OCI-M2 (cell line): ENCODE measurements around the gene PFAS.

Source experiments
- DNase-seq: peaks from one replicate; lab custom pipeline; 2025; ENCODE audit not compliant: unreplicated experiment; lab: John Stamatoyannopoulos, UW

Gene PFAS

DNA sequence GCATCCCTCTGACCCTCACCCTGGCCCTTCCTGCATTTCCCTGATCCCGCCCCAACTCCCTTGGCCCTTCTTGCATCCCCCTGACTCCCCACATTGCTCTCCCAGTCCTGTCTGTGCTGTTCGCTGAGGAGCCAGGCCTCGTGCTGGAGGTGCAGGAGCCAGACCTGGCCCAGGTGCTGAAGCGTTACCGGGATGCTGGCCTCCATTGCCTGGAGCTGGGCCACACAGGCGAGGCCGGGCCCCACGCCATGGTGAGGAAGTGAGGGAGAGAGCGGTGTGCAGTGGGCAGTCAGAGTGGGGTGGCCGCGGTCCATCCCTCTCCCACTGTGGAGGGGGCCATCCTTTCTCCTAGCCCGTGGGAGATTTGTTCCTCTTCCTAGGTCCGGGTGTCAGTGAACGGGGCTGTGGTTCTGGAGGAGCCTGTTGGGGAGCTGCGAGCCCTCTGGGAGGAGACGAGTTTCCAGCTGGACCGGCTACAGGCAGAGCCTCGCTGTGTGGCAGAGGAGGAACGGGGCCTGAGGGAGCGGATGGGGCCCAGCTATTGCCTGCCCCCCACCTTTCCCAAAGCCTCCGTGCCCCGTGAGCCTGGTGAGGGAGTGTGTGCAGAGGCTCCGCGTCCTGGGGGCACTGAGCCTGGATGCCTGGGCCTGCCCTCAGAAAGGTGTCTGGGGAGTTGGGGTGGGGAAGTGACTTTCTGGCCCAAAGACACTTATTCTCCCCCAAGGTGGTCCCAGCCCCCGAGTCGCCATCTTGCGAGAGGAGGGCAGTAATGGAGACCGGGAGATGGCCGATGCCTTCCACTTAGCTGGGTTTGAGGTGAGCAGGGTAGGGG is 17.8 kb downstream of the PFAS start:
- DNase-seq = no peak

DNA sequence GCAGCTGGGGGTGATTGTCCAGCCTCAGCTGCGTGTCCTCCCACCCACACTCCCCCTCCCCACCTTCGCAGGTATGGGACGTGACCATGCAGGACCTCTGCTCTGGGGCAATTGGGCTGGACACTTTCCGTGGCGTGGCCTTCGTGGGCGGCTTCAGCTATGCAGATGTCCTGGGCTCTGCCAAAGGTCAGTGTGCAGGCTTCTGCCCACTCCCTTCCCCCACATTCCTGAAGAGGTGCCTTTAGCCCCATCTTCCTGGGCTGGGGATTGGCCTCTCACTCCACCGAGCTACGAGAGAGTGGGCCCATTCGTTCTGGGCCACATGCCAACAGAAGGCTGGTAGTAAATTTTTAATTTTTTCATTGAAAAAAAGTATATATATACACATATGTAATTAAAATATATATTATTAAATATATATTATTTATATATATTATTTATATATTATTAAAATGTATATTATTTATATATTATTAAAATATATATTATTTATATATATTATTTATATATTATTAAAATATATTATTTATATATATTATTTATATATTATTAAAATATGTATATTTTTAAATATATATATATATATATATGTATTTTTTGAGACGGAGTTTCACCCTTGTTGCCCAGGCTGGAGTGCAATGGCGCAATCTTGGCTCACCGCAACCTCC is 18.5 kb downstream of the PFAS start:
- DNase-seq = no peak

DNA sequence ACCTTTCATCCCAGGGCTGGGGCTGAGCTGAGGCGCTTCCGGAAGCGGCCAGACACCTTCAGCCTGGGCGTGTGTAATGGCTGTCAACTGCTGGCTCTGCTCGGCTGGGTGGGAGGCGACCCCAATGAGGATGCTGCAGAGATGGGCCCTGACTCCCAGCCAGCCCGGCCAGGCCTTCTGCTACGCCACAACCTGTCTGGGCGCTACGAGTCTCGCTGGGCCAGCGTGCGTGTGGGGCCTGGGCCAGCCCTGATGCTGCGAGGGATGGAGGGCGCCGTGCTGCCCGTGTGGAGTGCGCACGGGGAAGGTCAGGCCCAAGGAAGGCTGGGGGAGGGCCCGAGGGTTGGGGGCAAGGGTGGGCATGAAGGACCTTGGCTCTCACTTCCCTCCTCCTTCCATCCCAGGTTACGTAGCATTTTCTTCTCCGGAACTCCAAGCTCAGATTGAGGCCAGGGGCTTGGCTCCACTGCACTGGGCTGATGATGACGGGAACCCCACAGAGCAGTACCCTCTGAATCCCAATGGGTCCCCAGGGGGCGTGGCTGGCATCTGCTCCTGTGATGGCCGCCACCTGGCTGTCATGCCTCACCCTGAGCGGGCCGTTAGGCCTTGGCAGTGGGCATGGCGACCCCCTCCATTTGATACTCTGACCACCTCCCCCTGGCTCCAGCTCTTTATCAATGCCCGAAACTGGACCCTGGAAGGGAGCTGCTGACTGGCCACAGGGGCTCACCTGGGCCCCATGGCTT is 19.6 kb downstream of the PFAS start:
- DNase-seq = no peak

DNA sequence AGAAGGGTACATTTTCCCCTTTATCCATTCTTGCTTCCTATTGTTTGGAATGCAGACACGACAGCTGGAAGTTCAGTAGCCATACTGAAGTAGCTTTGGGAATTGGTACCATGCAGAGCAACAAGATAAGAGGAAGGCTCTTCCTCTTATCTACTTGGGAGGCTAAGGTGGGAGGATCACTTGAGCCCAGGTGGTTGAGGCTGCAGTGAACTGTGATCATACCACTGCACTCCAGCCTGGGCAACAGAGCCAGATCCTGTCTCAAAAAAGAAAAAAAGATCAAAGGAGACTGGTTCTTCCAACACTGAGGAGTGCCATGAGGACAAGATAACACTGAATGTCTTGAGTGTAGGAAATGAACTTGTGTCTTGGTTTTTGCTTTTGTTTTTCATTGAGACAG is 23.3 kb downstream of the PFAS start:
- no peak for DNase-seq

DNA sequence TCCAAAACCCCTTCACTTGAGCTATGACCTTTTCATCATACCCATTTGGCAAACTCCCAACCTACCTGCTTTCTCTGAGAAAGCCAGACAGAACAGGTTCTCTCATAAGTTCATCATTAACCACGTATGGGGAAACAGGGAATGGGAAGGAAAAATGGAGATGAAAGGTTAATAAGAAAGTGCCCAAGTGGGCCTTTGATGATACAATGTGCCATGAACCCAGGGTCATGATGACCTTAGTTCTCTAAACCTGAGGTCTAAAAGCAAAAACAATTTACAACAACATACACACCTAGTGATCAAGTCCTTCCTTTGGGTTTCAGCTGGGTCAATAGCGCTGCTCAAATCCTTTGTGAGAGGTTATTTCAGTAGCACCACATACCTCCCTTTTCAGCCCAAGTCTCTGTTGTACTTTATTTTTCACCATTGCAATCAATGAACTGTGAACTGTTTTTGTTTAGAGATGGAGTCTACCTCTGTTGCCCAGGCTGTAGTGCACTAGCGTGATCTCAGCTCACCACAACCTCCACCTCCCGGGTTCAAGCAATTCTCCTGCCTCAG is 24.9 kb downstream of the PFAS start:
- no peak for DNase-seq

DNA sequence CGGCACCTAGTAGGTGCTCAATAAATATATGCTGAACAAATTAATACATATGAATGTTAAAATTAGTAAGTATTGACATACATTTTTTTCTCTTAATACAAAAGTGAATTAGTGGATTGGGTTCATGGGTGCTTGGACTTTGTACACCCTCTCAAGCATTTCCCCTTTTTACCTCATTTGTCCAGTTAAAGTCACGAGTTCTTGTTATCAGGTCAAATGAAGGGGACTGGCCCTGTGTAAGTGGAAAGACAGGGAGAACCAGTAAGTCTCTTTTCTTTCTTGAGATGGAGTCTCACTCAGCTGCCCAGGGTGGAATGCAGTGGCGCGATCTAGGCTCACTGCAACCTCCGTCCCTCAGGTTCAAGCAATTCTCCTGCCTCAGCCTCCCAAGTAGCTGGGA is 25.7 kb downstream of the PFAS start:
- no peak for DNase-seq

DNA sequence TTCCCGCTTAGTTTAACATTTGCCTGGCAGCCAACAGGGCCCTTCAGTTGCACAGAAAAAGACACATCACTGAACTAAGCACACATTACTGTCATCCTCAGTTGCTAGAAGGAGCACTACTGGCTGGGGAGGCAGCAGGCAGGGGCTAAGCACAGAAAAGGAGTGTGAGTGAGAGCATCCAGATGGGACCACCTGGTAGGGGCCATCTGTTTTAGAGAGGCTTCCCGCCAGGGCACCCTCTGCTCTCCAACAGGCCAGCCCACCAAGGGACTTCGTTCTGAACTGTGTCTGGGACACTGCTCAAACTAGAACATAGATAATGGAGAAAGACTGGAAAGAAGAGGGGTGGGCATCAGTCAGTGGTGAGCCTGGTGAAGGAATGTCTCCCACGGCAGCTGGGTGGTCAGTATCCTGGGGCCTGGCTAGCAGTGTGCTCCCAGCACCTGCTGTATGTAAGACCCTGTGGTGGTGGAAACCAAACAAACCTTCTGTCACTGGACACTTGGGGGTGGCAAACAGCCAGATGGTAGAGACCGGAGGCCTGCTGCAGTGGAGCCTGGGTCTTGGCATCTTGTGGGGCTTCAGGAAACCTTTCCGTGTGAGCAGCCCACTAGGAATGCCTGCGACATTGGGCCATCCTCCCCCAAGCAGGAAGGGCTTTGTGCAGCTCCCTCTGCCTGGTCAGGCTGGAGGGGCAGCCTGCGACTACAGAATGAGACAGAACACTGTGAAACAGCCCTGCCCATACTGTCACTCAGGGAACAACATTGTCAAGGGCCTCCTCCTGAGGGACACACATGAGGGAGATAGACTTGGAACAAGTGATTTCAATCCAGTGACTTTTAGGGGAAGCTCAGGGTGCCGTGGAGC is 26.6 kb downstream of the PFAS start:
- DNase-seq = no peak

DNA sequence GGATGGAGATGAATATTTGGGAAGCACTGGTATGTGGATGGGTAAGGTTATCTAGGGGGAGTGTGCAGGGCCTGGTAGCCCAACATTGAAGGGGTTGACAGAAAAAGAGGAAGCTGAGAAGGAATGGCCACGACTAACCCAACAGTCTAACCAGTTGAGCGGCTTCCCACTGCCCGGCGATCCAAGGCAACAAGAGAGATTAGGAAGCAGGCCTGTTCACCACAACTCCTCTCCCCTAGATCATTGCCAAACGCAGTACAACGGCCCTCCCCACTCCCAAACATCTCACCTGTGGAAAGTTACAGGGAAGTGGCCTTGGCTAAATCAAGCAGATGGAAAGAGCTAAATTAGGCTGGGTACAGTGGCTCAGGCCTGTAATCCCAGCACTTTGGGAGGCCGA is 28.2 kb downstream of the PFAS start:
- DNase-seq = no peak

DNA sequence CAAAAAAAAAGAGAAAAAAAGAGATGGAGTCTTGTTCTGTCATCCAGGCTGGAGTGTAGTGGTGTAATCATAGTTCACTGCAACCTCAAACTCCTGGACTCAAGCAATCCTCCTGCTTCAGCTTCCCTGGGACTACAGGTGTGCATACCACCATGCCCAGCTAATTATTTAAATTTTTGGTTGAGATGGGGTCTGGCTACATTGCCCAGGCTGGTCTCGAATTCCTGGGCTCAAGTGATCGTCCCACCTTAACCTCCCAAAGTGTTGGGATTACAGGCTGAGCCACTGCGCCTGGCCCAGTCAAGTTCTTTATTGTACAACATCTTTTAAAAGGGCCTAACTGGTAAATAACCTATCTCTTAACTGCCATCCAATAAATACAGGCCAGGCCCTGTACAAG is 33.3 kb downstream of the PFAS start:
- DNase-seq = no peak

DNA sequence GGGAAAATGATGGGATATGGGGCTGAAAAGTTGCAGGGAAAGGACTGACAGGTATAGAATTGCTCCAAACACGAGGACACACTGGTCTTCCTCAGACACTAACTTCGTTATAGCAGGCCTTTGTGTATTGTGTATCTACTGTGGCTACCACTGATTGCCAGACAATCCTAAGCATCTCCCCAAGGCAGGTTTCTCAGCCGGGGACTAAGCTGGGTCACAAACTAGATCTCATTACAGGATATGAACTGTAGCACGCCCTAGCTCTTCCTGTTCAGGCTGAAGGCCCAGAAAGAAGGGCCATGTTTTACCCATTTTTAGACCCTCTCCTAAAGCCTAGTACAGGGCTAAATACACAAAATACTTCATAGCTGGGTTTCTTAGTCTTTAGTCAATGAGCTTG is 34.3 kb downstream of the PFAS start:
- no peak for DNase-seq

DNA sequence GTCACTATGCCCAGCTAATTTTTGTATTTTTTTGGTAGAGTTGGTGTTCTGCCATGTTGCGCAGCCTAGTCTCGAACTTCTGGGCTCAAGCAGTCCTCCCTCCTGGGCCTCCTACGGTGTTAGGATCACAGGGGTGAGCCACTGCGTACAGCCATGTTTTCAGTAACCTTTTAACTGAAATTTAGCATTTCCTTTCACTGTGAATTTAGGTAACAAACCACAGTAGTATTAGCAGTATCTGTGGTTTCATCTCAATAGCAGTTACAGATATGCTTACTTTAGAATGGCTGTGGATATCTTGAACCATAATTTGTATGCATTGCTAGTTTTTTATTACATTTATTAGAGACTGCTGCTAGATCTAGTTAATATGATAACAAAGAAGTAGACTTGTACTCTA is 35.0 kb downstream of the PFAS start:
- no peak for DNase-seq

DNA sequence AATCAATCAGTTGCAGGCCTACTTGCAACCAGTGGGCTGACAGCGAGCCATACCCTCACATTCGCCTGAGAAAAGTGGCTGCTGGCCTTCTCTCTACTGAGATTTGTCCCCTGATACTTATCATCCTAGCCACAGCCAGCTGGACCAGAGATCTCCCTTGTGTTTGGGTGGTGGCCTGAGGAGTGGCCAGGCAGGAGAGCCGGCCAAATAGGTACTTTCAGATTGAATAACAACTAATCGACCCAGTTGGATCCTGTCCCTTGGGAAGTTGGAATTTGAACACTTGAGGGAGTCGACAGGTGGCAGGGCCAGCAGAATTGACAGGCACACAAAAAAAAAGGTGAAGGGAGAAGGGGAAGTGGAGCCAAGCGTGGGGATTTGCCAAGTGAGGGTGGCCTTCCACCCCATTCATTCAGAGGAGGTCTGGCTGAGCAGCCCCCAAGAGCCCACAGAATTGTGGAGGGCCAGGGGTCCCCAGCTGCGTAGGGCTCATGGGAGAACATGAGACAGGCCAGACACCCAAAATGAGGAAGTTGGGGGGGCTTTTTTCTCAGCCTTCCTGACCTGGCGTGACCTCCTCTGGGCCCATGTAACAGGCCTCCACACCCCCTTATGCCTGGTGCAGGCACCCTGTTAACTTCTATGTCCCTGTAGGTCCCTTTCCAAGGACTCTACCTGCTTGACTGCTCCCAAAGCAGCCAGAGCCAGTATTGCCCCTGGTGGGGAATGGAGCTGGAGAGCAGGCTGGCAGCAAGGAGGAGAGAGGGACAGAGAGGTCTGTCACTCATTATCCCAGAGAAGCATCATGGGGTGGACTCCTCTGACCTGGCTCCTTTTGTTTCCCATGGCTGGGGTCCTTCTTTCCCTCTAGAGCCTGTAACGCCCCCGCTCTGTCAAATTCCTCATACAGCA is 36.4 kb downstream of the PFAS start:
- no peak for DNase-seq

DNA sequence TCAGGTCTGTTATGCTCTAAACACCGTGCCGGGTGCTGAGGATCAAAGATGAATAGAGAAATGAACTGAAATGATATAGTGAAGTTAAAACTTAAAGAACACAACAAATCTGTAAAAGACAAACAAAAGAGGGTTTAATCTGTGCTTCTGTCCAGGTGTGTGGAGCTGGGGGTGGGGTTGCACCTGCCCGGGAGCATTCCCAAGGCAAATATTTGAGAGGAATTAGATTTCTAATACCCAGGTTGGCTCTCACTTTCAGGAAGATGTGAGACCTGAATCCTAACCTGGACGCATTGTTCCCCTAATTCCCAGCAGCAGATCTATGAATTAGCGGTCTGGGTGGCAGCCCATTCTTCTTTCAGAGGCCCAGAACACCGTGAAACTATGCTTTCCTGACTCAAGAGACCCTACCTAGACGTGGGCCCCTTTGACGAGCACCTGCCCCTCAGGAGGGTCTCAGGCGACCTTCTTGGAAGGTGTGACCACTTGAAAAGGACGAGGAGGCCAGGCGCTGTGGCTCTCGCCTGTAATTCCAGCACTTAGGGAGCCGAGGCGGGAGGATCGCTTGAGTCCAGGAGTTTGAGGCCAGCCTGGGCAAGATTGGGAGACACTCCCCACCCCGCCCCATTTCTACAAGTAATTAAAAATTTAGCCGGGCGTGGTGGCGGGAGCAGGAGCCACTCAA is 38.7 kb downstream of the PFAS start:
- DNase-seq = no peak

DNA sequence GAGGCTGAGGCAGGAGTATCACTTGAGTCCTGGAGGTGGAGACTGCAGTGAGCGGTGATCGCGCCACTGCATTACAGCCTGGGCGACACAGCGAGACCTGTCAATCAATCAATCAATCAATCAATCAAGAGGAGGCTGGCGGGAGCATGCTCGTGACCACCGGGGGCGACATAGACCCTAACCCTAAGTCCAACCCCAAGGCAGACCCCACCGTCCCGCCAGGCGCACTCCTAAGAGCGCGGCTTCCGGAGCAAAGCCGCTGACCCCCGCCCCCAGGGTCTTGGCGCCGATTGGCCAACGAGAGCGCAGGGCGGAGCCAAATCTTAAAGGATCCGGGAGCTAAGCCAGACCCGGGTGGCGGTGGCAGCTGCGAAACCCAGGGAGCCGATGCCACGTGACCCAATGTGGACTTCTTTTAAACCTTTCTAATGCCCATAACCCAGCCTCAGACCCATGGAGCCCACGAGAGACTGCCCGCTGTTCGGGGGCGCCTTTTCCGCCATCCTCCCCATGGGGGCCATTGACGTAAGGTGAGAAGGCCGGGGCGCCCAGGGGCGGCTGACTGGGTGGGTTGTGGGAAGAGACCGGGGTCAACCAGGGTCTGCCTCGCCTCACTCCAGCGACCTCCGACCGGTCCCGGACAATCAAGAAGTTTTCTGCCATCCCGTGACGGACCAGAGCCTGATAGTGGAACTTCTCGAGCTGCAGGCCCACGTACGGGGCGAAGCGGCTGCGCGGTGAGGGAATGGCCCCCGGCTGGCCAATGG is 39.4 kb downstream of the PFAS start, which contains the start of gene RANGRF:
TSS of gene RANGRF (plus strand) at position 335 of the 767 bp plus-strand sequence. CDS start at position 454, 119 bp downstream.
- peak; percentile 45 for DNase-seq

DNA sequence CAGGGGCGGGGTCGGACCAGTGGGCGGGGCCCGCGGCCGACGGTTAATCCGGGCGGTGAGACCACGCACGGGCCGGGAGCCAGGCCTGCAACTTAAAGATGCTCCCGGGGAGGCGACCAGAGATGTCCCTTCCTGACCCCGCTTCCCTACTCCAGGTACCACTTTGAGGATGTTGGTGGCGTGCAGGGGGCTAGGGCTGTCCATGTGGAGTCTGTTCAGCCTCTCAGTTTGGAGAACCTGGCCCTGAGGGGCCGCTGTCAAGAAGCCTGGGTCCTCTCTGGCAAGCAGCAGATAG is 40.0 kb downstream of the PFAS start:
- no peak for DNase-seq

DNA sequence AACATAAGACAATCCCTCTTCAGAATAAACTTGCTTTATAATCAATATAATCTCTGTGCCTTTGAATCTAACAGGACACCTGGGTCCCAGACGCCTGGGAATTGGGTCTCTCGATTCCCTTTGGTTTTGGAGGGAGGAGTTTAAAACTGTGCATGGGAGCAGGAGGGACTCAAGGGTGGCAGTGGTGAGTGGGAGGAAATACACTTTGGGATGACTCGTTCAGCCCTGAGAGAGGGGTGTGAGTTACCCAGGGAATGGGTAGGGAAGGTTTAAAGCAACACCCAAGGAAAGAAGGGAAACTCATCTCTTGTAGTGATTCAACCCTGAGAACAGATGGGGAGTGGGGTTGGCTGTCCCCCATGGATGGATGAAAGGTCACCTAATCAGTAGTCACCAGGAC is 41.0 kb downstream of the PFAS start:
- DNase-seq = no peak

DNA sequence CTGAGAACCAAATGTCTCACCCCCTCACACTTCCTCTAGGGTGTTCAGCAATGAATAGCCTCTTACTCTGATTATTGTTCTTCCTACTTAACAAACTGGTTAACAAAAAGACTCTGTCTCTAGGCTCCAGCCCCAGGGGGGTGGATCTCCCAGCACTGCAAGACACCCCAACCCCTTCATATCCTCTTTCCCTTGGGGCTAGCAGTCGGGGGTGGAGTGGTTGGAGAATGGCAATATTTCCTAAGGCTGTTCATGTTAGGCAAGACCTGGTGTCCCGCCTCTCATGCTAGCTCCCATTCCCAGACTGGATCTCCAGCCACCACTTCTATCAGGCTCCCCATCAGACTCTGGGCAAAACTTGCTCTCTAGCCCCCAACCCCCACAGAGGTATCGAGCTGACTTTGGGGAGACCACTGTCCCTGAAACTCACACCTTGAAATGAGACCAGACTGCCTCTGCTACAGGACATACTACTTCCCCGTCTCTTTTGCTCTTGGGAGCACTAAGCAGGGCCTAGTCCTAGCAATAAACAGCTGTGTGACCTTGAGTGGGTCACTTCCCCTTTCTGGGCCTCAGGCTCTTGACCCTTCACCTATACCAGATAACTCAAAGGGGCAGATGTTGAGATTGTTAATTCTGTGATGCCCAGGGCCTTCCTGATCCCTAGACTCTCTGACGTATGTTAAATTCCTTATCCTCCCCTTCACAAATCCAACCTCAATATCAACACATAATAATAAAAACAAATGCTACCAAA is 43.7 kb downstream of the PFAS start:
- DNase-seq = no peak

DNA sequence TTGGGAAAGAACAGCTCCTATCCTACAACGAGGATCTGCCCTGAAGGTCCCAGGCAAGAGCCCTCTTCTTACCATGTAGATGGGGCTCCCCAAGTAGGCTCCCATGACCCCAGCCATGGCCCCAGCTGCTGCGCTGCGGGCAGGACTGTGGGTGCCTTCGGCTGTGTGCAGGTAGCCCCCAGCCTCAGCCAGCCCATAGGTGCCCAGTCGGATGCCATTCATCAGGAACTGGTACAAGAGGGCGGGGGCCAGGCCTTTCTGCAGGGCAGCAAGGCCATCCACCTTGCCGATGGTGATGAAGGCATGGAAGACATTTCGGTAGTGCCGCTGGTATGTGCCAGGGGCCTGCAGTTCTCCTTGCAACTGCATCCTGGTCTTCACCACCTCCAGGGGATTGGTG is 45.3 kb downstream of the PFAS start:
- DNase-seq = no peak
